GM12878 (cell line): ENCODE measurements around the gene PLEKHG2. TPM values are rescaled to one million over a fixed set of nuclear protein-coding genes. Genes with fewer than 3 reads are reported as not detected.

ENCODE experiments used
- BCL3 ChIP-seq: IDR thresholded peaks from 2 replicates; pipeline ENCODE4 v1.6.1; 2011; ENCODE audit warnings: borderline replicate concordance, low read depth, mild to moderate bottlenecking, moderate library complexity, low read length; ENCODE audit not compliant: insufficient read depth, poor library complexity, severe bottlenecking
- CBFB ChIP-seq: IDR thresholded peaks from 2 replicates; pipeline ENCODE4 v1.6.1; 2016; ENCODE audit warnings: antibody characterized with exemption, low read depth
- E2F8 ChIP-seq: fragments of 450-650 bp; IDR thresholded peaks from 2 replicates; pipeline ENCODE4 v1.6.1; 2018; ENCODE audit warnings: mild to moderate bottlenecking, low read depth, moderate library complexity; ENCODE audit not compliant: partially characterized antibody
- FOS ChIP-seq: IDR thresholded peaks from 3 replicates; pipeline ENCODE4 v1.6.1; 2011; ENCODE audit warnings: borderline replicate concordance; ENCODE audit not compliant: insufficient read length; ENCODE audit errors: extremely low read depth
- FOXM1 ChIP-seq: IDR thresholded peaks from 2 replicates; pipeline ENCODE4 v1.6.1; 2012; ENCODE audit warnings: low read depth, mild to moderate bottlenecking, inconsistent platforms, low read length, moderate library complexity
- GATAD2B ChIP-seq: fragments of 450-650 bp; conservative IDR thresholded peaks from 2 replicates; pipeline ENCODE4 v1.6.1; 2017; ENCODE audit warnings: low read depth, mild to moderate bottlenecking, moderate library complexity
- HDAC2 ChIP-seq: fragments of 200-600 bp; sonication (generic); IDR thresholded peaks from 2 replicates; pipeline ENCODE4 v1.6.1; 2017
- IRF3 ChIP-seq: fragments of 450-650 bp; IDR thresholded peaks from 2 replicates; pipeline ENCODE4 v1.6.1; 2014; ENCODE audit warnings: mild to moderate bottlenecking
- IRF4 ChIP-seq: IDR thresholded peaks from 2 replicates; pipeline ENCODE4 v1.6.1; 2011; ENCODE audit warnings: low read depth, low read length
- JUNB ChIP-seq: IDR thresholded peaks from 2 replicates; pipeline ENCODE4 v1.6.1; 2016; ENCODE audit warnings: antibody characterized with exemption, mild to moderate bottlenecking
- MEF2A ChIP-seq: IDR thresholded peaks from 2 replicates; pipeline ENCODE4 v1.6.1; 2011; ENCODE audit warnings: low read depth, mild to moderate bottlenecking, low read length, moderate library complexity; ENCODE audit not compliant: insufficient read depth
- MTA2 ChIP-seq: fragments of 450-650 bp; IDR thresholded peaks from 2 replicates; pipeline ENCODE4 v1.6.1; 2016; ENCODE audit warnings: low read depth, mild to moderate bottlenecking, moderate library complexity
- MYB ChIP-seq: fragments of 150-350 bp; IDR thresholded peaks from 2 replicates; pipeline ENCODE4 v1.6.1; 2014; ENCODE audit warnings: mild to moderate bottlenecking, low read depth, low read length, borderline replicate concordance
- NBN ChIP-seq: fragments of 450-650 bp; IDR thresholded peaks from 2 replicates; pipeline ENCODE4 v1.6.1; 2016
- NFXL1 ChIP-seq: fragments of 450-650 bp; IDR thresholded peaks from 2 replicates; pipeline ENCODE4 v1.6.1; 2017; ENCODE audit warnings: antibody characterized with exemption, mild to moderate bottlenecking, borderline replicate concordance
- NKRF ChIP-seq: fragments of 450-650 bp; conservative IDR thresholded peaks from 2 replicates; pipeline ENCODE4 v1.6.1; 2017; ENCODE audit warnings: mild to moderate bottlenecking, moderate library complexity
- POLR2A ChIP-seq: IDR thresholded peaks from 2 replicates; pipeline ENCODE4 v1.6.1; 2011; ENCODE audit warnings: low read depth, mild to moderate bottlenecking, low read length
- RAD21 ChIP-seq: IDR thresholded peaks from 2 replicates; pipeline ENCODE4 v1.6.1; 2011; ENCODE audit warnings: mild to moderate bottlenecking, low read depth, low read length, moderate library complexity; ENCODE audit not compliant: insufficient read depth
- RFX5 ChIP-seq: IDR thresholded peaks from 2 replicates; pipeline ENCODE4 v1.6.1; 2011; ENCODE audit warnings: low read depth, low read length, improper control_type of control experiment
- SPI1 ChIP-seq: IDR thresholded peaks from 2 replicates; pipeline ENCODE4 v1.6.1; 2011; ENCODE audit warnings: low read depth, mild to moderate bottlenecking, low read length, moderate library complexity, borderline replicate concordance; ENCODE audit not compliant: insufficient read depth
- STAT1 ChIP-seq: fragments of 450-650 bp; conservative IDR thresholded peaks from 2 replicates; pipeline ENCODE4 v1.6.1; 2014; ENCODE audit warnings: antibody characterized with exemption, mild to moderate bottlenecking
- ZBTB33 ChIP-seq: fragments of 450-650 bp; IDR thresholded peaks from 2 replicates; pipeline ENCODE4 v1.6.1; 2017; ENCODE audit warnings: mild to moderate bottlenecking
- ZNF217 ChIP-seq: fragments of 450-650 bp; IDR thresholded peaks from 2 replicates; pipeline ENCODE4 v1.6.1; 2017; ENCODE audit warnings: antibody characterized with exemption, mild to moderate bottlenecking
- polyA plus RNA-seq, 11 experiments: library from polyadenylated mRNA; depleted of rRNA in 4 of 11; unstranded in 6 of 11; stranded (reverse) in 5 of 11; fragments of >200 nt; fragmentation: Nextera tagmentation in 4 of 11; fragmentation: Illumina TruSeq in 1 of 11; extraction: Ambion mirVana in 4 of 11; extraction: Trizol in 1 of 11; gene quantifications; 1 replicate in 1 of 11; 2 replicates in 10 of 11; pipeline versions ENCODE4 v1.2.1 to v1.2.3, GENCODE V29; 2011 to 2016; ENCODE audit warnings: inconsistent platforms in 2 of 11, missing spikeins in 2 of 11, low read depth in 1 of 11
- total RNA-seq, 4 experiments: library from RNA; depleted of rRNA in 3 of 4; stranded (reverse); fragments of >200 nt in 3 of 4; fragmentation: Illumina TruSeq in 1 of 4; extraction: Trizol in 1 of 4; gene quantifications; 2 replicates each; pipeline versions ENCODE4 v1.2.1 to v1.2.3, GENCODE V29; 2013 to 2021

PLEKHG2 gene
- total and polyA plus RNA-seq, 10 of the 15 experiments (the other 5 are each of a cell fraction or from before 2014, with no cell fraction given): 3.0 to 62.5 (median 17.2) TPM

GRCh38 chr19:39398297-39398864, 14.1 kb upstream of the PLEKHG2 start (continued):
- TF ChIP-seq ZBTB33: no peak
- TF ChIP-seq RAD21: no peak
- TF ChIP-seq NBN: no peak
- TF ChIP-seq GATAD2B: no peak
- no peak for TF ChIP-seq E2F8
- peak; percentile 32 for TF ChIP-seq BCL3
- 0 out of 2 replicates have a peak, but pooled peaks have one; percentile 7 for TF ChIP-seq IRF4
- TF ChIP-seq NFXL1: no peak
- no peak for TF ChIP-seq FOXM1
- TF ChIP-seq MTA2: no peak; the same call in 1 of the 2 replicates
- no peak for TF ChIP-seq FOS
- peak; percentile 80 for TF ChIP-seq SPI1
- TF ChIP-seq CBFB: 0 out of 2 replicates have a peak, but pooled peaks have one; percentile 26
- TF ChIP-seq MEF2A: 0 out of 2 replicates have a peak, but pooled peaks have one; percentile 60
- TF ChIP-seq IRF3: no peak
- TF ChIP-seq NKRF: peak; percentile 35; the same call in 1 of the 2 replicates
- TF ChIP-seq JUNB: 0 out of 2 replicates have a peak, but pooled peaks have one; percentile 31
- no peak for TF ChIP-seq HDAC2
- TF ChIP-seq RFX5: no peak
- TF ChIP-seq MYB: no peak
- no peak for TF ChIP-seq ZNF217
- TF ChIP-seq STAT1: no peak
- peak; percentile 28; the same call in 1 of the 2 replicates for TF ChIP-seq POLR2A
